Neural cell (in vitro differentiated cells): ENCODE measurements around the gene MAP3K13. TPM values are rescaled to one million over a fixed set of nuclear protein-coding genes. Genes with fewer than 3 reads are reported as not detected.

Source experiments
- H2AFZ ChIP-seq: fragments of 200-600, 300-800 bp; sonication (generic), shearing (Covaris generic); 2 replicates; pipeline ENCODE4 v1.6.0; 2014; ENCODE audit warnings: low read depth, mild to moderate bottlenecking, antibody characterized with exemption, low read length, moderate library complexity
- H3F3A ChIP-seq: fragments of 200-600 bp; shearing (Covaris generic); 2 replicates; pipeline ENCODE4 v1.6.1; 2016; ENCODE audit warnings: mild to moderate bottlenecking, moderate library complexity, mixed read lengths, antibody characterized with exemption, low read length; ENCODE audit not compliant: insufficient read depth, poor library complexity, severe bottlenecking
- H3K27ac ChIP-seq: fragments of 200-600, 300-800 bp; sonication (generic), shearing (Covaris generic); 2 replicates; pipeline ENCODE4 v1.5.1; 2014; ENCODE audit warnings: mild to moderate bottlenecking, low read length, moderate library complexity
- H3K27me3 ChIP-seq: fragments of 300-800, 200-600 bp; sonication (generic), shearing (Covaris generic); 2 replicates; pipeline ENCODE4 v1.6.0; 2014; ENCODE audit warnings: mild to moderate bottlenecking, low read depth, low read length, moderate library complexity; ENCODE audit not compliant: insufficient read depth
- H3K36me3 ChIP-seq: fragments of 300-800, 200-600 bp; sonication (generic), shearing (Covaris generic); 2 replicates; pipeline ENCODE4 v1.5.1; 2014; ENCODE audit warnings: mild to moderate bottlenecking, antibody characterized with exemption, low read length, moderate library complexity; ENCODE audit not compliant: insufficient read depth
- H3K4me2 ChIP-seq: fragments of 300-800, 200-600 bp; sonication (generic), shearing (Covaris generic); 2 replicates; pipeline ENCODE4 v1.6.0; 2014; ENCODE audit warnings: mild to moderate bottlenecking, low read length
- H3K4me3 ChIP-seq: fragments of 300-800, 200-600 bp; sonication (generic), shearing (Covaris generic); 2 replicates; pipeline ENCODE4 v1.5.1; 2014; ENCODE audit warnings: mild to moderate bottlenecking, low read length, moderate library complexity
- H3K79me2 ChIP-seq: fragments of 200-600 bp; shearing (Covaris generic); replicated peaks from 2 replicates; pipeline ENCODE4 v1.6.0; 2014; ENCODE audit warnings: mild to moderate bottlenecking, low read length, moderate library complexity; ENCODE audit not compliant: insufficient read depth
- H3K9ac ChIP-seq: fragments of 300-800, 200-600 bp; sonication (generic), shearing (Covaris generic); 2 replicates; pipeline ENCODE4 v1.6.1; 2016; ENCODE audit warnings: mild to moderate bottlenecking, low read length, mixed read lengths
- H3K9me2 ChIP-seq: fragments of 200-600 bp; shearing (Covaris generic); 2 replicates; pipeline ENCODE4 v1.6.1; 2016; ENCODE audit warnings: mild to moderate bottlenecking, low read length, mixed read lengths; ENCODE audit not compliant: insufficient read depth
- H3K9me3 ChIP-seq: fragments of 200-600, 300-800 bp; sonication (generic), shearing (Covaris generic); 2 replicates; pipeline ENCODE4 v1.6.1; 2016; ENCODE audit warnings: mild to moderate bottlenecking, mixed run types, low read length, moderate library complexity, mixed read lengths
- H4K20me1 ChIP-seq: fragments of 200-600 bp; shearing (Covaris generic); 2 replicates; pipeline ENCODE4 v1.6.1; 2016; ENCODE audit warnings: mild to moderate bottlenecking, mixed run types; ENCODE audit not compliant: insufficient read depth
- EP300 ChIP-seq: fragments of 450-650 bp; conservative IDR thresholded peaks from 2 replicates; pipeline ENCODE4 v1.6.1; 2014; ENCODE audit warnings: antibody characterized with exemption, mild to moderate bottlenecking, moderate library complexity; ENCODE audit not compliant: poor library complexity, severe bottlenecking
- EZH2 ChIP-seq: fragments of 200-600, 300-800 bp; shearing (Covaris generic), sonication (generic); IDR thresholded peaks from 2 replicates; pipeline ENCODE4 v1.6.1; 2014; ENCODE audit warnings: antibody characterized with exemption, low read length, borderline replicate concordance, mild to moderate bottlenecking; ENCODE audit not compliant: insufficient read depth, poor library complexity, severe bottlenecking
- MXI1 ChIP-seq: fragments of 450-650 bp; conservative IDR thresholded peaks from 2 replicates; pipeline ENCODE4 v1.6.1; 2014; ENCODE audit warnings: antibody characterized with exemption, mild to moderate bottlenecking; ENCODE audit not compliant: poor library complexity, severe bottlenecking
- POLR2AphosphoS5 ChIP-seq: IDR thresholded peaks from 2 replicates; pipeline ENCODE4 v1.6.1; 2012
- RAD21 ChIP-seq: fragments of 450-650 bp; conservative IDR thresholded peaks from 2 replicates; pipeline ENCODE4 v1.6.1; 2014; ENCODE audit warnings: antibody characterized with exemption, mild to moderate bottlenecking, moderate library complexity
- SMC3 ChIP-seq: fragments of 450-650 bp; conservative IDR thresholded peaks from 2 replicates; pipeline ENCODE4 v1.6.1; 2014; ENCODE audit warnings: antibody characterized with exemption, mild to moderate bottlenecking, moderate library complexity; ENCODE audit not compliant: poor library complexity
- TAF1 ChIP-seq: IDR thresholded peaks from 2 replicates; pipeline ENCODE4 v1.6.1; 2012; ENCODE audit warnings: low read depth
- polyA plus RNA-seq: library from polyadenylated mRNA; depleted of rRNA; stranded (reverse); fragments of >200 nt; gene quantifications from 2 replicates; pipeline ENCODE4 v1.2.3, GENCODE V29; 2014
- TF ChIP-seq, protein P1 (sequence below): IDR thresholded peaks from 2 replicates; pipeline ENCODE4 v1.6.1; 2012; ENCODE audit warnings: borderline replicate concordance
- TF ChIP-seq, protein P2 (sequence below): fragments of 450-650 bp; IDR thresholded peaks from 2 replicates; pipeline ENCODE4 v1.5.1; 2014; ENCODE audit warnings: antibody characterized with exemption, mild to moderate bottlenecking, moderate library complexity; ENCODE audit not compliant: poor library complexity, severe bottlenecking

Gene MAP3K13
- polyA plus RNA-seq, 1 donor from 2014 or later, result 33.8 TPM

DNA sequence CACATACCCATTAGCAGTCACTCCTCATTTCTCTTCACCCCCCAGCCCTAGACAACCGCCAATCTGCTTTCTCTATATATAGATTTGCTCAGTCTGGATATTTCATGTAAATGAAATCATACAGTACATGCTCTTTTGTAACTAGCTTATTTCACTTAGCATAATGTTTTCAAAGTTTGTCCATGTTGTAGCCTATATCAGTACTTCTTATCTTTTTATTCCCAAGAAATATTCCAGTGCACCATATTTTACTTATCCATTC lies 3.1 kb downstream of the MAP3K13 start:
- Histone ChIP-seq H3K36me3 (no peaks in the 10 kb centered on the region), H3K4me2 (peak overlapping the region; percentile 37), H3K9me2 (no peaks in the 10 kb centered on the region), H3K27ac (no peak overlapping the region), H3F3A (peaks cover 5% of the 10 kb centered on the region), H4K20me1 (no peaks in the 10 kb centered on the region), H3K79me2 (peaks cover 41% of the 10 kb centered on the region), H3K27me3 (no peaks in the 10 kb centered on the region), H3K9ac (no peak overlapping the region), H3K9me3 (no peaks in the 10 kb centered on the region), H3K4me3 (peak overlapping the region; percentile 49), H2AFZ (no peak overlapping the region)
- TF ChIP-seq, protein P1, sequence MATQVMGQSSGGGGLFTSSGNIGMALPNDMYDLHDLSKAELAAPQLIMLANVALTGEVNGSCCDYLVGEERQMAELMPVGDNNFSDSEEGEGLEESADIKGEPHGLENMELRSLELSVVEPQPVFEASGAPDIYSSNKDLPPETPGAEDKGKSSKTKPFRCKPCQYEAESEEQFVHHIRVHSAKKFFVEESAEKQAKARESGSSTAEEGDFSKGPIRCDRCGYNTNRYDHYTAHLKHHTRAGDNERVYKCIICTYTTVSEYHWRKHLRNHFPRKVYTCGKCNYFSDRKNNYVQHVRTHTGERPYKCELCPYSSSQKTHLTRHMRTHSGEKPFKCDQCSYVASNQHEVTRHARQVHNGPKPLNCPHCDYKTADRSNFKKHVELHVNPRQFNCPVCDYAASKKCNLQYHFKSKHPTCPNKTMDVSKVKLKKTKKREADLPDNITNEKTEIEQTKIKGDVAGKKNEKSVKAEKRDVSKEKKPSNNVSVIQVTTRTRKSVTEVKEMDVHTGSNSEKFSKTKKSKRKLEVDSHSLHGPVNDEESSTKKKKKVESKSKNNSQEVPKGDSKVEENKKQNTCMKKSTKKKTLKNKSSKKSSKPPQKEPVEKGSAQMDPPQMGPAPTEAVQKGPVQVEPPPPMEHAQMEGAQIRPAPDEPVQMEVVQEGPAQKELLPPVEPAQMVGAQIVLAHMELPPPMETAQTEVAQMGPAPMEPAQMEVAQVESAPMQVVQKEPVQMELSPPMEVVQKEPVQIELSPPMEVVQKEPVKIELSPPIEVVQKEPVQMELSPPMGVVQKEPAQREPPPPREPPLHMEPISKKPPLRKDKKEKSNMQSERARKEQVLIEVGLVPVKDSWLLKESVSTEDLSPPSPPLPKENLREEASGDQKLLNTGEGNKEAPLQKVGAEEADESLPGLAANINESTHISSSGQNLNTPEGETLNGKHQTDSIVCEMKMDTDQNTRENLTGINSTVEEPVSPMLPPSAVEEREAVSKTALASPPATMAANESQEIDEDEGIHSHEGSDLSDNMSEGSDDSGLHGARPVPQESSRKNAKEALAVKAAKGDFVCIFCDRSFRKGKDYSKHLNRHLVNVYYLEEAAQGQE, result no peak
- TF ChIP-seq EZH2, result no peak
- TF ChIP-seq POLR2AphosphoS5, result no peak
- TF ChIP-seq SMC3, result no peak
- no peak for TF ChIP-seq RAD21
- TF ChIP-seq, protein P2, sequence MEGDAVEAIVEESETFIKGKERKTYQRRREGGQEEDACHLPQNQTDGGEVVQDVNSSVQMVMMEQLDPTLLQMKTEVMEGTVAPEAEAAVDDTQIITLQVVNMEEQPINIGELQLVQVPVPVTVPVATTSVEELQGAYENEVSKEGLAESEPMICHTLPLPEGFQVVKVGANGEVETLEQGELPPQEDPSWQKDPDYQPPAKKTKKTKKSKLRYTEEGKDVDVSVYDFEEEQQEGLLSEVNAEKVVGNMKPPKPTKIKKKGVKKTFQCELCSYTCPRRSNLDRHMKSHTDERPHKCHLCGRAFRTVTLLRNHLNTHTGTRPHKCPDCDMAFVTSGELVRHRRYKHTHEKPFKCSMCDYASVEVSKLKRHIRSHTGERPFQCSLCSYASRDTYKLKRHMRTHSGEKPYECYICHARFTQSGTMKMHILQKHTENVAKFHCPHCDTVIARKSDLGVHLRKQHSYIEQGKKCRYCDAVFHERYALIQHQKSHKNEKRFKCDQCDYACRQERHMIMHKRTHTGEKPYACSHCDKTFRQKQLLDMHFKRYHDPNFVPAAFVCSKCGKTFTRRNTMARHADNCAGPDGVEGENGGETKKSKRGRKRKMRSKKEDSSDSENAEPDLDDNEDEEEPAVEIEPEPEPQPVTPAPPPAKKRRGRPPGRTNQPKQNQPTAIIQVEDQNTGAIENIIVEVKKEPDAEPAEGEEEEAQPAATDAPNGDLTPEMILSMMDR, result no peak
- TF ChIP-seq TAF1, result no peak
- TF ChIP-seq MXI1, result no peak
- TF ChIP-seq EP300, result no peak

DNA sequence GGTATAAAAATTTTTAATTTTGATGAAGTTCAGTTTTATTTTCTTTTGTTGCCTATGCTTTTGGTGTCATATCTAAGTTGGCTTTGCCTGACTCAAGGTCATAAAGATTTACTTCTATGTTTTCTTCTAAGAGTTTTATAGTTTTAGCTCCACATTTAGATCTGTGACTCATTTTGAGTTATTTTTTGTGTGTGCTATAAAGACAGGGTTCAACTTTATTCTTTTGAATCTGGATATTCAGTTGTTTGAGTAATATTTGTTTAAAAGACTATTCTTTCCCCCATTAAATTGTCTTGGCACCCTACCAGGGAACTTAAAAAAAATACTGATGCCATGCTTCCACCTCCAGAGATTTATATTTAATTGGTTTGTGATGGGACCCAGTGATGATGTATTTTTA lies 4.0 kb downstream of the MAP3K13 start:
- no peak overlapping the region for H3K9ac ChIP-seq
- no peaks in the 10 kb centered on the region for H3K9me3 ChIP-seq
- H2AFZ ChIP-seq, result no peak overlapping the region

More for the DNA sequence above, 4.0 kb downstream of the MAP3K13 start:
- H3K4me2 ChIP-seq, result no peak overlapping the region
- TF ChIP-seq SMC3 (no peak), TAF1 (no peak), POLR2AphosphoS5 (no peak), EZH2 (no peak), MXI1 (no peak), EP300 (no peak), RAD21 (no peak)
- TF ChIP-seq, protein P1, result no peak
- TF ChIP-seq, protein P2, result no peak
- no peaks in the 10 kb centered on the region for H3K27me3 ChIP-seq
- H3F3A ChIP-seq, result peaks cover 5% of the 10 kb centered on the region
- H3K79me2 ChIP-seq, result peaks cover 41% of the 10 kb centered on the region
- no peaks in the 10 kb centered on the region for H4K20me1 ChIP-seq
- no peaks in the 10 kb centered on the region for H3K36me3 ChIP-seq
- no peak overlapping the region for H3K27ac ChIP-seq
- H3K4me3 ChIP-seq, result peak overlapping the region; percentile 49
- no peaks in the 10 kb centered on the region for H3K9me2 ChIP-seq
